ENCODE measurements around the gene LEAP2.

LEAP2 gene, protein sequence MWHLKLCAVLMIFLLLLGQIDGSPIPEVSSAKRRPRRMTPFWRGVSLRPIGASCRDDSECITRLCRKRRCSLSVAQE

DNA sequence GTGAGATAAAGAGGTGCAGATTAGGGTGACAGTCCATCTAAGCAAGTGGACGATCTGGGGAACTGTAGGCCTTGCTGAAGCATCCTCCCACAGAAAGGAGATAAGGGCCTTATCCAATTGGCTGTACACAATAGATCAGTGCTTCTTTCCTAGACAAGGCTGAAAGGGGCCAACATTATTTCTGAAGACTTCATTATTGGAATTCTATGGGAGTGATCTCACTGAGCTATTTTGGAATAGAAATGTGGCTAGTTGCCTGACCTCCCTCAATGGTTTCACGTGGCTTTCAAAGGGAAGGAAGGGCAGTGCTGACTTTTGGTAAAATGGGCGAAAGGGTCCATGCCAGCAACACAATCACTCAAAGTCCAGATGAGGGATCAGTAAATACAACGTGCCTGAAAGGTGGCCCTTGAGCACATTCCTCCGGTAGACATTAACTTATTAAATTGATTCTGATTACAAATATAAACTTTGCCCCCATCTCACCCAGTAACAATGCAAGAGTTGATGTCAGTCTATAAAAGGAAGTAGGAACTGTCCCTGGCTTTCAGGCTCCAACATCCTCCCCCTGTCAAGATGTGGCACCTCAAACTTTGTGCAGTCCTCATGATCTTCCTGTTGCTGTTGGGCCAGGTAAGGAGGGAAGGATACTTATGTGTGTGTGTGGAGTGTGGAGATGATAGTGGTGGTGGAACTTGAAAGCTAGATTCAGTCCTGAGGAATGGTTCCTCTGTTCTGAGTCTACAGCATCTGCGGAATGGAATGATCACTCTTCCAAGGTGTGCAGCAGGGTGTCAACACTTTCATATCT is at the start of gene LEAP2:
Gene LEAP2 (plus strand): TSS at position 550 of the 811 bp plus-strand sequence. CDS start 27 bp downstream, at position 577.
- no peak for DNase-seq

DNA sequence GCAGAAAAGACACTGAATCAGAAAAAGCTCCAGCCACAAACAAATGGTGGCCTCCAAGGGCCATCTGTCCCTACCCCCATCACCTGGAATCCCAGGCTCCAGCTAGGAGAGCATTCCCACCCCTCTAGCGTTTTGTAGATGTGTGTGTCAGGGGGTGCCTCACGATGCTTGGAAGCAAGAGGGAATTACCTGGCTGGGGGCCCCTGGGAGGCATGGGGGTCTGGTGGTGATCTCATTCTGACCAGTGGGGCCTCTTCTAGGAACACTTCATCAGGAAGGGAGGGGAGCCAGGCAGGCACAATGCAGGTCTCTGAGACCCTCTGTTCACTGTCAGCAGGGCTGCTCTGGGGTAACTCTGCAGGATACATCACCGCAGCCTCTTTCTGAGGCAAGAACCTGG is 49.0 kb upstream of the LEAP2 start:
- no peak for DNase-seq

DNA sequence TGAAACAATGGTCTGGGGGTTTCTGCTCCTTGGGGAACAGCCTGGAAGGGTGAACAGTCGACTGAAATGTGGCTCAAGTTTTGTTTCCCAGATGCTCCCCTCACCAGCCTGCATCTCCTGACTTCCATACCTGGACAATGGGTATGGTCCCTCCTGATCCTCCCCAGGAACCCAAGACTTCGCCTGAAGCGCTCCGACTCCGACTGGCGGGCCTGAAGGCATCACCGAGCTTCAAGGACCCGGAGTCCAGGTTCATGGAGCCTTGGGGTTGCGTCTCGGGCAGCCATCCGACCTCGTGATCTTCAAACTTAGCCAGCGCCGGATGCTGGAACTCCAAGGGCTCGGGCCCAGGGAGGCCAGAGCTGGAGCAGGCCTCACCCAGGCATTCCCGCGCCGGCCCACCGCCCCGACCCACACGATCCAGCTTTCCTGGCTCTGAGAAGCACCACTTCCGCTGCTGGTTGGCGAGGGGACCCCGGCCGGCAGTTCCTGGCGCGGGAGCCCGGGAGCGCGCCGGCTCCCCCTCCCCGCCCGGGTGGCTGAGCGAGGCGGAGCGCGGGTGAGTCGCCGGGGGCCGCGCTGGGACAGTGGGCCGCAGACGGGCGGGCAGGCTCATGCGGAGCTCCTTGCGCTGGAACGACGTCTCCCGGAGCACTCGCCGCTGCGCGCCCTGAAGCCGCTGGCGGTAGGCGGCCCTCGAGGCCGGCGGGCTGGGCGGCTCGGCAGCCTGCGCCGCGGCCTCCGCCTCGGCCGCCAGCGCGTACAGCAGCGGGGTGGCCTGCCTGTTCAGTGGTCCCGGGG is 48.2 kb upstream of the LEAP2 start:
- DNase-seq, result no peak

DNA sequence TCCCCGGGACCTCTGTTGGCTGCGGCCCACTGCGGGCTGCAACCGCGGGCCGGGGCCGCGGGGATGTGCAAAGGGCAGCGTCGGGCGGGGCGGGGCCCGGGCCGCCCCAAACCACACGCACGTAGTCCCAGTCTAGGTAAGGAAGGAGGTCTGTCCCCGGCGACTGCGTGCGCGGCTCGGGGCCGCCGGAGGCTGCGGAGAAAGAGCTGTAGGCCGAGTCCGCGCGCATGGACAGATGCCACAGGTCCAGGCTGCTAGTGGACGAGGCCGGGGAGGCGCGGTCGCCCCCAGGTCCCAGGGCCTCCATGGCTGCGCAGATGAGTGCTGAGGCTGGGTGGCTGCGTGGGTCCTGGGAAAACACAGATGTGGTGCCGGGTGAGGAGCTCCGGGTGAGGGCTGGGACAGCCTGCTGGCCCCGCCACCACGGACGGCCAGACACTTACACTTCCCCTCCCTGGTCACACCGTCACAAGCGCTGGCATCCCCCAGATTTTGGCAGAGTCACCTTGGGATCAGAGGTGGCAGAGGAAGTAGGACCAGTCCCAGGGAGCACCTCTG is 47.6 kb upstream of the LEAP2 start:
- peak in 1 of 2 experiments; percentile 13 for DNase-seq

DNA sequence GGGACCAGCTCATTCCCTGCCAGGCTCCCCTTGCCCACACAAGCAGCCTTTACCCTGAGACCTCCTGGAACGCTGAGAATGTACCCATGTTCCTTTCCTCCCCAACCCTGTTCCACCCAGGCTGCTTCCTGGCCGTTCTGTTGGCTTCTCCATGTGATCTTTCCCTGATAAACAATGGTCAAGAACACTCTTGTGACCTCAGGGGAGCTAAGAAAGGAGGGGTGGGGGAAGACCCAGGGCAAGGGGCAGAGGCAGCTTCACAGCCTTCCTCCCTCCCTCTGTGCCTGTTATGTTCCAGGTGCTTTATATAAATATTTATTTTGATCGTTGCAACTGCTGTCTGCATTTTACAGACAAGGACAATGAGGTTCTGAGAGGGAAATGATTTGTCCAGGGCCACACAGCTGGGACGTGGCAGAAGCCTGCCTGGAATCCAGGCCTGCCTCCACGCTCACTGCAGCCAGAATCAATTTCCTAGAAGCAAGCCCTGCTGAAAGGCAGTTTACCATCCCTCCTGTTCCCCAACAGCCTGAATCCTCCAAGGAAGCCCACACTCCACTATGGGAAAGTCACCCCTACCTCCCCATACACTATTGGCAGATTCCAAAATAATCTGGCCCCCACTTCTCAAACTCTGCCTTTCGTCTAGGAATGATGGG is 46.9 kb upstream of the LEAP2 start:
- no peak for DNase-seq

DNA sequence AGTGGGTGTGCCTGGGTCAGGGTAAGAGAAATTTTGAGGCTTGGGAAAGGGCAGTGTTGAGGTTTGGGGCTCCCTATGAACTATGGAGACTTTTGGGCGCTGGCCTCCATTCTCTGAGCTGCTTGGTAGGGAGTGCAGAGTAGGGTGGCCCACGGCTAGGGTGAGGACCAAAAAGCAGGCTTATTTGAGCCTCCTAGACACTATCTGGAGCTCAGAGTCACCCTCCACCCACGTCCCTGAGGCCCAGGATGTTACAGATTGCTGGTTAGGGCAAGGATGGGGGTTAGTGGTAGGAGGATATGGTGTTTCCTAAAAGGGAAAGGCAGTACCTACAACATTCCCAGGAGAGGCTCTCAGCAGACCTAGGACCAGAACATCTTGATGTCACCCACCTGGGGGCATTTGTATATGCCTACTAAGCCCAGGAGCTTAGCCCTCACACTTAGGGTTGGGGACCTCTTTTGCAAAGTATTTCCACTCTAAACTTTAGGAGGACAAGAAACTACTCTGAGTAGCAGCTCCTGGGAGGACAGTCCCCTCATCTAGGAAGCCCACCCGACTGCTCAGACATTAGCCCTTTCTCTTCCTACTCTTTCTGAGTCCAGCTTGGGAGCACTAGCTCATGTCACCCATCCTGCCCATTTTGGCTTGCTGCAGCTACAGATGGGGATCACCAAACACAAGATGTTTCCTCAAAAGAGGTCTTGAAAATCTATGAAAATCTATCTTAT is 45.4 kb upstream of the LEAP2 start:
- no peak for DNase-seq

DNA sequence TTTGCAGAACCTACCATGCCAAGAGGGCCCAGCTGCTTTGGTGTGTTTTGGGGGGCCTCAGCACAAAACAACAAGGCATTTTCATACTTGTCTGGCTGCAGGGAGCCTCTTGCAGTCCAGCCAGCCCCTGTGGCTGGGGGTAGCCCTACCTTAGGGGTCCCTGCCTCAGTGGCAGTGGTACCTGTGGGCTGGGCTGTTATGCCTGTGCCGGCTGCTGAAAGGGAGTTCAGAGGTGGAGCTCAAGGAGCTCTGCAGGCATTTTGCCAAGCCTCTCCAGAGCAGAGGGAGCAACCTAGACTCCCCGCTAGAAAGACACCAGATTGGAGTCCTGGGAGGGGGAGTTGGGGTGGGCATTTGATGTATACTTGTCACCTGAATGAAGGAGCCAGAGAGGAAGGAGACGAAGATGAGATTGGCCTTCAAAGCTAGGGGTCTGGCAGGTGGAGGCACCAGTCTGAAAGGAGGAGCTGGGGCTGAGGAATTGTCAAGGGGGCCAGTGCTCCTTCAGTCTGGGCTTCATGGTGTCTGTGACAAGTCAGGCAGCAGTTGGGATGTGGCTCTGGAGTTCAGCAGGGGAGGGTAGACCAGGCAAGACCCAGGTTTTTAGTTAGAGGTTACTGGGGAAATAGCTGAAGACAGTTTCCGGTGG is 44.5 kb upstream of the LEAP2 start:
- no peak for DNase-seq

DNA sequence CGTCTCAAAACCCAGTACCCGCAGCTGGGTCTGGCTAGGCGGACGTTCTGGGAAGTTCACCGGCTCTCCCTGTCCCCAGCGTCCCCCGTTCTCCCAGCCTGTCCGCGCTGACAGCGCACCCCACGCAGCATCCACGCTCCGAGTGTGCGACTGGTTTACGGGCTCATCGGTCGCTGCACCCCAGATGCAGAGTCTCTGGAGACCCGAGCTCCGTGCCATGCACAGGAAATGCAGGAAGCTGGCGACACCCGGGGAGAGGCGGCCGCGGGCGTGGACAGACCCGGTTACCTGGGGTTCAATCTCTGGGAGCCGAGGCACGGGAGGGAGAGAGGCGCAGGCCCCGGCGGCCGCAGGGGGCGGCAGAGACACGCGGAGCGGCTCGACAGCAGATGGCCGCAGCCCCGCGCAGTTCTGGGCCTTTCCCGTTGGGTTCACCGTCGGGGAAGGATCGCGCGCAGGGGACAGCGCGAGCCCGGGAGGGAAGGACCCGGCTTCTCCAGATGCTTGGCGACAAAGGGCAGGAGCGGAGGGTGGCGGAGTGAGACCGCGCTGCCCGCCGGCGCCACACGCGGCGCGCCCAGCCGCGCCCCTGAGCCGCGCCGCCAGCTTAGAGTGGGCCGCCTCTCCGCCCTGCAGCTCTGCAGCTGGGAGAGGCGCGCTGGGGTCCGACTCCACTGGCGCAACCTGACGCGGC is 43.6 kb upstream of the LEAP2 start:
- peak; percentile 58 to 75 for DNase-seq

DNA sequence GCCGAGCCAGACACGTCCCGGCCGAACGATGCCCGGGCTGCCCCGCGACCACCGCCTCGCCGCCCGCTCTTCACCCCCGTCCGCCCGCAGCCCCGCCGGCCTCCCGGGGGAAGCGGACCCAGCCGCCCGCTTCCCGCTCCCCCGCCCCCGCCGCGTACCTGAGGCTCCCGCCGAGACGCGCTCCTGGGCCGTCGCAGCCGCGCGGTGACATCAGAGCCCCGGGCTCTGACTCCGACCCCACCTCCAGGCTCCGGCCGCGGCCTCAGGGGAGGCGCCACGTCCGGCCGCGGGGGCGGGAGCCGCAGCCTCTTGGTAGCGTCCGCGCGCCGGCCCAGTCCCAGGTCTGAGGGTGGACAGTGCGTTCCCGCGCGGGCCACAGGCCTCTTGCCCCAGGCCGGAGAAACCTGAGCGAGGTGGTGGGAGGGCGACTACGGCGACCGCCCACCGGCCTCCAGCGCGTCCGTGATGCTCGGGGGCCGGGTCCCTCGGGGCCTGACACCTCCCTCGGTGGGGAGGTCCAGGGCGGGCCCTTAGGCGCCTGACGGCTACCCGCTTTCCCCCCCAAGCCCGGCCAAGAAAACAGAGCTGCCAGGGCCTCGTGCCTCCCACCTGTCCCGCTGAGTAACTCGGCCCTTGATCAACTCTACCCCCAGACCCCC is 42.9 kb upstream of the LEAP2 start, which contains the start of gene SHROOM1:
Gene SHROOM1 (minus strand): TSS at position 212 of the 659 bp plus-strand sequence. CDS start 4,507 bp downstream, outside the sequence.
- DNase-seq, result peak; percentile 12 to 23

DNA sequence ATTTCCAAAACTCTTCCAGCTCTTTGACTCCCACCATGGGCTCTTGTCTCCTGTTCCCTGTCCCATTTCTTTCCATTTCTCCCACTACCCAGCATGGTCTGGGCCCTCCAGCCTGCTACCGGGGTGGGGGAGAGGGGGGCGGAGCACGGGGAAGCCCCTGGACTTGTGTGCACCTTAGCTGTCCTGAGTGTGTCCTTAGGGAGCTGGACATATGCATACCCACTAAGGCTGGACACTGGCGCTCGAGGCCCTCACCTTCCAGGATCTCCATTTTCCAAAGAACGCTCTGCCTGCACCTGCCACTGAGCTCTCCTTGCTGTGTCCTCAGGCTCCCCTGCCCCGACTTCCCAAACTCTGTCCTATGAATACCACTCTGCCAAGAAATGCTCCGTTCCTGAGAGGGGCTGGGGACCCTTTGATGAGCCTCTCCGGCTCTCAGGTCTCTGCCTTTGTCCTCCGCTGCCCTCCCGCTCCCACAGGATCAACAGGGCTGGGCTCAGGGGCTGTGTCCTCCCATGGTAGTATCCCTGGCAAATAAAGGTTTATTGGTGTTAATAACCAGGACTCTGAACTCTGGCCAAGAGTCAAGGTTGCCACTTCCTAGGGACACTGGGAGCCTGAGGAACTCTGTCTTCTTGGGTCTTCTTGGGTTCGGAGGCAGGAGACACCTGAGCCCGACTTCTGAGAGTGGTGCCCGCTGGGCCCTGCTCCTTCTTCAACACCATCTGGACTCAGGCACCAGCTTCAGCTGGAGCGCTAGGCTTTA is 42.2 kb upstream of the LEAP2 start:
- no peak for DNase-seq

DNA sequence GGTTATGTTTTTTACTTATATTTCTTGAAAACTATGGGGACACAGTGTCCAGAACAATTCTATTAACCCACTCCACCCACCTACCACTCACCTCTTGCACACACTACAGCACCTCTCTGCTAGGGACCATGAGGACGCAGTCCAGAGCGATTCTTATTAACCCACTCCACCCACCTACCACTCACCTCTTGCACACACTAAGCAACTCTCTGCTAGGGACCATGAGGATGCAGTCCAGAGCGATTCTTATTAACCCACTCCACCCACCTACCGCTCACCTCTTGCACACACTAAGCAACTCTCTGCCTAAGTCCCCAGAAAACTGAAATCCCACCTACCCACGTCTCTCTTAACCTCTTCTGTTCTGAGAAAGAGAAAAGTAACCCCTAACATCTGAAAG is 40.9 kb upstream of the LEAP2 start:
- DNase-seq, result no peak

DNA sequence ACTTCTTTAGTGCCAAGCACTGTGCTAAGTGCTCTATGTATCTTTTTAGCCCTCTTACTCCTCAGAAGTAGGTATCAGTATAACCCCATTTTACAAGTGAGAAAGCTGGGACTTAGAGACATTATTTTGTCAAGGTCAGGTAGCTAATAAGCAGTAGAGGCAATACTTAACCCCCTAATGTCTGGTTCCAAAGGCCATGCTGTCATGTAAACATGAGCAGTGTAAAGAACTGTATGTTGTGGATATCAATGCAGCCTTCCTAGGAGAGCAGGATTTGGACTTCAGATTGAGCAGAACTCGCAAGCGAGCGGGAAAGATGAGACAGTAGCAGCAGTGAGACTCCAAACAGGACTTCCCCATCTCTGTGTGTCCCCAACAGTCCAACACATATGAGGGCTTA is 39.4 kb upstream of the LEAP2 start:
- DNase-seq, result no peak

DNA sequence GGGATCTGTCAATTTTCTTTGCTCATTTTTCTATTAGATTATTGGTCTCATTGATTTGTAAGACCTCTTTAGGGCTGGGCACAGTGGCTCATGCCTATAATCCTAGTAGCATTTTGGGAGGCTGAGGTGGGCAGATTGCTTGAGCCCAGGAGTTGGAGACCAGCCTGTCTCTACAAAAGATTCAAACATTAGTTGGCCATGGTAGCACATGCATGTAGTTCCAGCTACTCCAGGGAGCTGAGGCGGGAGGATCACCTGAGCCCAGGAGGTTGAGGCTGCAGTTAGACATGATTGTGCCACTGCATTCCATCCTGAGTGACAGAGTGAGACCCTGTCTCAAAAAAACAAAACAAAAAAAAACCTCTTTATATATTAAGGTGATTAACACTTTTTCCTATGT is 36.6 kb upstream of the LEAP2 start:
- no peak for DNase-seq

DNA sequence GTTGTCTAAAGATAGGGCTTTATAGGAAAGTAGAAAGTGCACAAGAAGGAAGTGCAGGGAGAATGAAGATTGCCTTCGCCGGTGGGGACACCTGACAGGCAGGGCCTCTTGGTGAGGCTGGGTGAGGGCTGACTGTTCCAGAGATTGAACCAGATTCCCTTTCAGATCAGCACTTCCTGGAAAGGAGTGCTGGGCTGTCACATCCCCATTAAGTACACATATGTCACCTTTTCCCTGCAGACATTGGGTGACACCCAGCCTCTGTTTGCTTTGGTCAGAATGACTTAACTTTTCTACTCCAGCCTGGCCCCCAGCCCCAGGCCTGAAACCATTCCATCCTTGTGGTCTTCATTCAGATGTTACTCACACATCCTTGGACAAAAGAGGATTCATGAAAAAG is 35.6 kb upstream of the LEAP2 start:
- DNase-seq, result no peak

DNA sequence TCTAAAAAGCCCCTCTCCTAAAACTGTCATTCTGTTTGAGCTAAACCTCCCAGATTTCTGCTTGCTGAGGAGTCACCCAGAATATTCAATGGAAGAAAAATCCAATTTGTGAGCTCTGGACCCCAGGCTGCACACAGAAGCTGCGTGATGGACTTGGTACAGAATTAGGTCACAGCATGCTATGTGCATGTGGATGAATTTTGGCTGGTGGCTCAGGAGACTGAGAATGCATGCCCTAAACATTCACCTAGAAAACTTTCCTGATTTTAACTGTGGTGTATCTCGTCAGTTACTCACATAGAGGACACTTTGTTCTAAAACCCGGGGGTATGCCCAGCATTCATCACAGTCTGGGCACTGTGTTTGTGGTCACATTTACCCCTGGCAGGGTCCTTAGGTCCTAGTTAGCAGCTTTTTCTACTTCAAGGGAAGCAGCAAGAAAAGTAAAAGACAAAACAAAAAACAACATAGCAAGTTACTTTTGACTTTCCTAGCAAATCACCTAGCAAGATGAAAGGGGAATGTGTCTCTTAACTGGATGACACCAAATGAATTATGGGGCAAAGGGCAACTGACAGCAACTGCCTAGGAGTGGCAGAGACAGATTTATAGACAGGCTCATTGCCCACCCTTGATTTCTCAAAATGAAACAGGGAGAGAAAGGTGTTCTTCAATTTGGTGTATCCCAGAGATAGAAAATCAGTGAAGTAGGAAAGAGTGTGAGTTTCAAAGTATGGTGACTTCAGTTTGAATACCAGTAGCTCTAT is 34.8 kb upstream of the LEAP2 start:
- DNase-seq, result no peak

DNA sequence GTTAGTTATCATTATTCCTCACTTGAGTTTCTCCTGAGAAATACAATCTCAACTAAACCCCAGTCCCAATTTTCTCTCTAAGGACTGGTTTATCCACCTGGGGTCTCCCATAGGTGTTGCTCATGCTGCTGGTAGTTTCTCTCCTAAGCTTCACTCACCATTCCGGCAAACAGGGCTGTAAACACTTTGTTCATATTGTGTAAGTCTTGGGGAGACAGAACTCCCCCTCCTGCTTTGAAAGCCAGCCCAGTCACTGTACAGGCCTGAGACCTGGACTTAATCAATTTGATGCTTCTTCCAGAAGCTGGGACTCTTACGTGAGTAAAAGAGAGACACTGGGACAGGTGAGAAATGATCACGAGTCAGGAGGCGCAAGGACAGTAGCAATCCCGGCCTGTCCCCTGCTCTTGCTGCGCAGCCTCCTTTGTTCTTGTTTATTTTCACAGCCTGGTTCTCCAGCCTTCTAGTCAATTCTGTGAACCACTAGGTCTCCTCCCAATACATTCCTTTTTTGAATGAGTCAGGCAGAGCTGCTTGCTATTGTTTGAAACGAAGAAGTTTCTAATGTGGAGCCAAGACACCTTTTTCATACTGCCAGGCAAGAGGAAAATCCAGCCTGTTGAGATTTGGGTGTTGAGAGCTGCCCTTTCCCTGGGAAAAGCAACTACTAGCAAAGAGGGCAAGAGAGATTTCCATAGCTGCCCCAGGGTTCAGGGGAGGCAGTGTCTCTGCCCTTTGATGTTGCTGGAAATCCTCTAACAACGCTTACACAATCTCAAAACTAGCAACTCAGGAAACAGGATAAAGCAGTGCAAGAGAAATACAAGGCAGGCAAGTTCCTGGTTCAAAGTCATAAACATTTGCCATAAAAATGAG is 33.8 kb upstream of the LEAP2 start:
- DNase-seq, result no peak

DNA sequence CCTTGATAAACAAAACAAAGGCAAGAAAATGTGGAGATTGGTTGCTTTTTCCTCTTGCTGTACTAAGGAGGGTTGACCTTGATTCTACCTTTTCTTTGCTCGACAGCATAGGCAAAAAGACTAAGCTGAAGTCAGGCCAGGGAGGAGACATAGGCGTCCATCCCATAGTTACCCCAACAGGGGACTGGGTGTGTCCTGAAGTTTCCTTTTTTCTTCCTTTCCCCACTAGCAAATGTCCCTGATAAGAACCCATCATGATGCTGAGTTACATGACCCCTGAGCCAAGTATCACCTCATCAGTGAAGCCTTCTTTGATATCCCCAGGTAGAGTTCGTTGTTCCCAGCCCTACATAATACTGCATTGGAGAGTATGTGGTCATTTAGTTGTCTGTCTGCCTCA is 33.2 kb upstream of the LEAP2 start:
- no peak for DNase-seq

DNA sequence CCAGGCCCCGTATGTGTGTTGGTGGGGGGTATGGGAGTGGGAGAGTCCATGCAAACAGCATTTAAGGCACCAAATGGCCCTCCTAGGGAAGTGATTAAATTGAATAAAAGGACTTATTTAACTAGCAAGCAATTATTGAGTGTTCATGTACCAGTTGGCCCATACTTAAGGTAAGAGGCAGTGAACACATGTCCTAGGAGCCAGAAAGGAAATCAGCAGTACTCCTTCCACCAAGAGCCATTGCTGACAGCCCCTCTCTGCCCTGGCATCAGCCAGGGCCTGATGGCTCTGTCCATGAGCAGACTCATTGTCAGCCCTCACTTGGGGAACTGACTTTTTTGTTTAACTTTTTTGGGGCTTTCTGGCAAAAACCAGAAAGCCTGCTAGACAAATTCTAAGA is 32.6 kb upstream of the LEAP2 start:
- no peak for DNase-seq
